ENCODE data around the gene FRMD3.

Gene FRMD3

GRCh38 chr9:83406921-83407320 is 131.3 kb downstream of the FRMD3 start:
- DNase-seq (ENCODE audit: extremely low read depth, insufficient read length), result no peak
- H3K4me3 ChIP-seq (replicated peaks; ENCODE audit: low read depth, low read length), result no peak overlapping the region

DNA sequence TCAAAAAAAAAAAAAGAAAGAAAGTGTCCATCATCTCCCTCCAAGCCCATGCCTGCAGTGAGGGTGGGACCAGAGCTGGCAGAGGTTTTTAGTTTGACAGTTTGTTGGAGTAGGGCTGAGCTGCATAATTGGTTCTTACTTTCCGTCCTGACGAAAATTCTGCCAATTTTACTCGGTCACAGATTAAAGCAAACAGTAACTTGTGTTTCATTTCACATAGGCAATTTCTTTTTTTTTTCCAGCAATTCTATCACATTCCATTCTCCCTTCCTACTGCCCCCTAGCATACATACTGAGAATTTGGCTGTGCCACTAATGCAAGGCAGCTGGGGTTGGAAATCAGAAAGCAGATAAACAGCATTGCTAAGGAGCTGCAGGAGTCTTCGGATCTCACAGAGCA is 132.4 kb downstream of the FRMD3 start:
- Histone ChIP-seq H3K4me3 (replicated peaks; ENCODE audit: low read depth, low read length) (no peak overlapping the region), H3K27me3 (replicated peaks; ENCODE audit: control insufficient read depth, insufficient read depth, low read length) (no peaks in the 10 kb centered on the region; the same call in 1 of the 2 replicates), H3K36me3 (ENCODE audit: control insufficient read depth, insufficient read depth, low read length) (no peaks in the 10 kb centered on the region)
- DNase-seq (ENCODE audit: extremely low read depth, insufficient read length), result no peak
- no peak for TF ChIP-seq CTCF (IDR thresholded peaks at IDR 0.05; ENCODE audit: insufficient read depth, low read length, poor library complexity, severe bottlenecking)

More at GRCh38 chr9:83406921-83407320, 131.3 kb downstream of the FRMD3 start:
- Histone ChIP-seq H3K27me3 (replicated peaks; ENCODE audit: control insufficient read depth, insufficient read depth, low read length) (no peaks in the 10 kb centered on the region; the same call in 1 of the 2 replicates), H3K36me3 (ENCODE audit: control insufficient read depth, insufficient read depth, low read length) (no peaks in the 10 kb centered on the region)
- TF ChIP-seq CTCF (IDR thresholded peaks at IDR 0.05; ENCODE audit: insufficient read depth, low read length, poor library complexity, severe bottlenecking), result no peak

DNA sequence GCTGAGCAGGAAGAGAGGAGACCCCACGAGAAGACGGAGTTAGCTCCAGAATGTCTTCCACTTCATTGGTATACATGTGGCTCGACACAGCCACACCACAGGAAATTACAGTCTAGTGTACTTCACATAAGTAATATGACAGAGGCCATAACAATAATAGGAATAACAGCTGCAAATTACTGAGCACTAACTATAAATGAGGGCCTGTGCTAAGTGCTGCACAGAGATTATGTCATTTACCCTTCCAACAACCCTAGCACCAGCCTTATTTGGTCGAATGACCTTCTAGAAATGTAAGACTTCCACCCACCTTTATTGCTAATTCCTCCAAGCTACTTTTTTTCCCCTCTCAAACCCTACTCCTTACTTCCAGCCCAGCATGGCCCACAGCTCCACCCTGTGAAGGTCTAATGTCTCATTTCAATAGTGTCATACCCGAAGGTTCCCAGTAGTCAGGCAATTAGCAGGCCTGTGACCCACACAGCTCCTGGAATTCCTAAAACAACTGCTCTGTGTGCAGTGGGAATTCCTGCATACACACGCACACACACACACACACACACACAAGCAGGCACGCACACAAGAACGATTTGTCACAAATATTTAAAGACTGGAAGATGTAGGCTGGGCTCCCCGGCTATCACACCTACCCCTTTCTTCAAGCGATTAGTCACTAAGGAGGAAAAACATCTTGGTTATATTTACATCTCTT is 134.5 kb downstream of the FRMD3 start:
- no peak for TF ChIP-seq CTCF (IDR thresholded peaks at IDR 0.05; ENCODE audit: insufficient read depth, low read length, poor library complexity, severe bottlenecking)
- Histone ChIP-seq H3K36me3 (ENCODE audit: control insufficient read depth, insufficient read depth, low read length) (no peaks in the 10 kb centered on the region), H3K27me3 (replicated peaks; ENCODE audit: control insufficient read depth, insufficient read depth, low read length) (no peaks in the 10 kb centered on the region; the same call in 1 of the 2 replicates), H3K4me3 (replicated peaks; ENCODE audit: low read depth, low read length) (no peak overlapping the region)
- no peak for DNase-seq (ENCODE audit: extremely low read depth, insufficient read length)

DNA sequence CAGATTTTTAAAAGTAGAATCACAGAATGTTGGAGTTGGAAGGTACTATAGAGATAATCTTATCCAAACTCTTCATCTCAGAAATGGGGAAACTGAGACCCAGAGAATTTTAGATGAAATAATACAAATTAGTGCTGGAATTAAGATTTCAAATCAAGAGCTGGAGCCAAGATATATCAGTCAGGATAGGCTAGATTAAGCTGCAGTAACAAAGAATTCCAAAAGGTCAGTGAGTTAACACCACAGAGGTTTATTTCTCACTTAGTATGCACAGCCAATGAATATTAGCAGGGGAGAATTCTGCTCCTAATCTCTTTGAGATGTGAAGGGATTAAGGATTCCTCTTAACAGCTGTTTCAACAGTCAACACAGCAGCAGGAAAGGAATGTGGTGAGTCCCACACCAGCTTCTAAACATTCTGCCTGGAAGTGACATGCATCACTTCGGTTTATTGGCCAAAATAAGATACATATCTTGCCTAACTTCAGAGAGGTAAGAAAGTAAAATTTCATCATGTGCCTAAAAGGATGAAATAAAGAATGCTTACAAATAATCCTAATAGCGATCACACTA is 136.8 kb downstream of the FRMD3 start:
- H3K27me3 ChIP-seq (replicated peaks; ENCODE audit: control insufficient read depth, insufficient read depth, low read length), result no peaks in the 10 kb centered on the region
- no peak for TF ChIP-seq CTCF (IDR thresholded peaks at IDR 0.05; ENCODE audit: insufficient read depth, low read length, poor library complexity, severe bottlenecking)
- no peak for DNase-seq (ENCODE audit: extremely low read depth, insufficient read length)
- no peak overlapping the region for H3K4me3 ChIP-seq (replicated peaks; ENCODE audit: low read depth, low read length)
- H3K36me3 ChIP-seq (ENCODE audit: control insufficient read depth, insufficient read depth, low read length), result no peaks in the 10 kb centered on the region

- Histone ChIP-seq H3K27me3 (replicated peaks; ENCODE audit: control insufficient read depth, insufficient read depth, low read length) (no peaks in the 10 kb centered on the region), H3K36me3 (ENCODE audit: control insufficient read depth, insufficient read depth, low read length) (no peaks in the 10 kb centered on the region), H3K4me3 (replicated peaks; ENCODE audit: low read depth, low read length) (no peak overlapping the region)
- DNase-seq (ENCODE audit: extremely low read depth, insufficient read length), result no peak
- TF ChIP-seq CTCF (IDR thresholded peaks at IDR 0.05; ENCODE audit: insufficient read depth, low read length, poor library complexity, severe bottlenecking), result no peak
Observed at GRCh38 chr9:83396813-83397212, 141.4 kb downstream of the FRMD3 start.

All from GM06990 (cell line).